Karpas-422 (cell line): ENCODE results near the gene ANKRD16. TPM values are rescaled to one million over a fixed set of nuclear protein-coding genes. Genes with fewer than 3 reads are reported as not detected.
"Not testable (repeated sequence)": the region's sequence is repeated elsewhere in the genome, so short reads cannot be mapped to it uniquely, and the experiment has no call there.

Experiments used
- DNase-seq: peaks from one replicate; pipeline ENCODE4 v3.0.0-alpha.2; 2015
- H2AFZ ChIP-seq: fragments of 200-600 bp; sonication (generic); 2 replicates; pipeline ENCODE4 v1.6.1; 2014; ENCODE audit warnings: antibody characterized with exemption, low read length, mixed read lengths
- H3K27ac ChIP-seq: fragments of 200-600 bp; sonication (generic); 2 replicates; pipeline ENCODE4 v1.5.1; 2014; ENCODE audit warnings: mild to moderate bottlenecking, low read length, moderate library complexity
- H3K27me3 ChIP-seq: fragments of 200-600 bp; sonication (generic); 2 replicates; pipeline ENCODE4 v1.6.1; 2014; ENCODE audit warnings: low read length, mixed read lengths
- H3K36me3 ChIP-seq: fragments of 200-600 bp; sonication (generic); 2 replicates; pipeline ENCODE4 v1.6.1; 2014; ENCODE audit warnings: low read length, mixed read lengths; ENCODE audit not compliant: insufficient read depth
- H3K4me1 ChIP-seq: fragments of 200-600 bp; sonication (generic); 2 replicates; pipeline ENCODE4 v1.6.1; 2014; ENCODE audit warnings: mild to moderate bottlenecking, low read length, mixed read lengths
- H3K4me2 ChIP-seq: fragments of 200-600 bp; sonication (generic); 2 replicates; pipeline ENCODE4 v1.6.1; 2014; ENCODE audit warnings: low read length, low read depth, mild to moderate bottlenecking; ENCODE audit not compliant: poor library complexity, severe bottlenecking
- H3K4me3 ChIP-seq: fragments of 200-600 bp; sonication (generic); 2 replicates; pipeline ENCODE4 v1.5.1; 2014; ENCODE audit warnings: mild to moderate bottlenecking, antibody characterized with exemption, low read length, mixed read lengths
- H3K79me2 ChIP-seq: fragments of 200-600 bp; sonication (generic); 2 replicates; pipeline ENCODE4 v1.6.1; 2014; ENCODE audit warnings: mild to moderate bottlenecking, low read length, mixed read lengths
- H3K9ac ChIP-seq: fragments of 200-600 bp; sonication (generic); 2 replicates; pipeline ENCODE4 v1.6.0; 2014; ENCODE audit warnings: low read length
- H3K9me2 ChIP-seq: fragments of 200-600 bp; sonication (generic), shearing (Covaris generic); replicated peaks from 2 replicates; pipeline ENCODE4 v1.6.0; 2014; ENCODE audit warnings: mild to moderate bottlenecking, low read length, moderate library complexity; ENCODE audit not compliant: insufficient read depth
- H3K9me3 ChIP-seq: fragments of 300-700, 200-600 bp; sonication (generic); 2 replicates; pipeline ENCODE4 v1.6.1; 2014; ENCODE audit warnings: low read length, mixed read lengths
- H4K20me1 ChIP-seq: fragments of 200-600 bp; sonication (generic); 2 replicates; pipeline ENCODE4 v1.6.1; 2014; ENCODE audit warnings: mild to moderate bottlenecking, antibody characterized with exemption, low read length, low read depth; ENCODE audit not compliant: insufficient read depth
- total RNA-seq: library from RNA; depleted of rRNA; stranded (reverse); fragments of >200 nt; shearing (Covaris generic); gene quantifications from 2 replicates; pipeline ENCODE4 v1.2.3, GENCODE V29; 2014; ENCODE audit warnings: low replicate concordance

Gene ANKRD16
- total RNA-seq, 1 experiment from 2014 or later = 12.8 TPM

DNA sequence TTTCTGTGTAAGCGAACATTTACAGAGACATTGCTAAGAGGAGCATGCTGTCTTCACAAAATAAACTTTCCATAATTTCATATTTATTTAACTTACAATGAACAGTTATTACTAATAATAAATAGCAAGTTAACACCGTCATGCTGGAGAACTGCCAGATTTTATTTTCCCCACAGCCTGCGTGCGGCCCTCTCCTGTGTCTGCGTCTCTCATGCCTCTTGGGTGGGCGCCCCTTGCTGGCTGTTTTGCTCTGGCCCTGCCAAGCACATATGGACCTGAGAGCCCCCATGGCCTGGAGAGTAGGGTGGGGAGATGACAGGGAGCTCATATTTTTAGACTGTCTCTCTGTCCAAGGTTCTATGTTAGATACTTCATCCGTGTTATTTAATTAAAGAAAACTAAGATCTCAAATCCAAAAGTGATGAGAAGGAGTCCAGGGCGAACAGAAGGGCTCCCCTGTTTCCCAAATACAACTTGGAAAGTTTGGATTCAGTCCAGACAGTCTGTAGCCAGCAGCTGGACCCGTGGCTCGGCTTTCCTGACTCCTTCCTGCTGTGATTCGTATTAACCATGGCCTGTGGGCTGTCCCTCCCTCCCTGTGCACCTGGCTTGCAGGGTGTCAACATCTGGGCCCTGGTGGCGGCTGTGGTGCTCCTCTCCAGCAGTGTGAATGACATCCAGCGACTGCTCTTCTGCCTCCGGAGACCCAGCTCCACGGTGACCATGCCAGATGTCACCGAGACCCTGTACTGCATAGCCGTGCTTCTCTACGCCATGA lies 20.8 kb upstream of the ANKRD16 start:
- Histone ChIP-seq H4K20me1 (no peaks in the 10 kb centered on the region), H3K79me2 (peaks cover 9% of the 10 kb centered on the region), H3K4me2 (no peak overlapping the region), H3K4me1 (no peaks in the 10 kb centered on the region), H3K27me3 (no peaks in the 10 kb centered on the region), H2AFZ (no peak overlapping the region), H3K27ac (no peak overlapping the region), H3K9me2 (no peaks in the 10 kb centered on the region), H3K9ac (no peak overlapping the region), H3K36me3 (peaks cover 39% of the 10 kb centered on the region), H3K4me3 (no peak overlapping the region), H3K9me3 (no peaks in the 10 kb centered on the region)
- DNase-seq = no peak

DNA sequence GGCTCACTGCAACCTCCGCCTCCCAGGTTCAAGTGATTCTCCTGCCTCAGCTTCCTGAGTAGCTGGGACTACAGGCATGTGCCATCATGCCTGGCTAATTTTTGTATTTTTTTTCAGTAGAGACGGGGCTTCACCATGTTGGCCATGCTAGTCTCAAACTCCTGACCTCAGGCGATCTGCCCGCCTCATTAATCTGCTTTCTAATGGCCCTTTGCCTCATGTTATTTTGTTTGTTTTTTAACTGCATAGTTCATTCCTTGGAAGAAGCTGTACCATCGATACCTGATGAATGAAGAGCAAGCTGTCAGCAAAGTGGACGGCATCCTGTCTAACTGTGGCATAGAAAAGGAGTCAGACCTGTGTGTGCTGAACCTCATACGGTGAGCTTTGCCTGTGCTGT lies 19.0 kb upstream of the ANKRD16 start:
- not testable (repeated sequence) for H3K4me3 ChIP-seq, H3K4me2 ChIP-seq, H3K9me2 ChIP-seq, H2AFZ ChIP-seq, DNase-seq, H3K9me3 ChIP-seq, H3K27me3 ChIP-seq, H3K4me1 ChIP-seq, H3K27ac ChIP-seq, H3K9ac ChIP-seq, H4K20me1 ChIP-seq
- peaks cover 13% of the 10 kb centered on the region for H3K79me2 ChIP-seq
- H3K36me3 ChIP-seq = peaks cover 21% of the 10 kb centered on the region

DNA sequence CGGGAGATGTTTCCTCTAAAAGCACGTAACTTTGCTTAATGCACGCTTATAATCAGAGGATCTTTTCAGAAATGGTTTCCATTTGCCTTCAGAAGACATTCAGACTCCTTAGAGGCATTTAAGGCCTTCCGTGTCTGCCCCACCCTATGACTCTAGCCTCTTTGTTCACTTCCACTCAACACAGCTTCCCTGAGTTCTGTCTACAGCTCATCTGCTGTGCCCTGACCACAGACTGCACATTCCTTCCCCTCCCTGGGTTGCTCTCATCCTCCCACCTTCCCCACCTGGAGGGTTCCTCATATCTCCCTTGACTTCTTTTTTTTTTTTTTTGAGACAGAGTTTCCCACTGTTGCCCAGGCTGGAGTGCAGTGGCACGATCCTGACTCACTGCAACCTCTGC lies 17.0 kb upstream of the ANKRD16 start:
- Histone ChIP-seq H3K9ac (no peak overlapping the region), H3K27ac (no peak overlapping the region), H3K9me3 (no peaks in the 10 kb centered on the region), H3K36me3 (peaks cover 21% of the 10 kb centered on the region), H3K4me3 (no peak overlapping the region), H2AFZ (no peak overlapping the region), H3K4me2 (no peak overlapping the region), H3K4me1 (no peaks in the 10 kb centered on the region), H3K79me2 (peaks cover 26% of the 10 kb centered on the region), H3K27me3 (no peaks in the 10 kb centered on the region), H4K20me1 (no peaks in the 10 kb centered on the region), H3K9me2 (no peaks in the 10 kb centered on the region)
- no peak for DNase-seq

DNA sequence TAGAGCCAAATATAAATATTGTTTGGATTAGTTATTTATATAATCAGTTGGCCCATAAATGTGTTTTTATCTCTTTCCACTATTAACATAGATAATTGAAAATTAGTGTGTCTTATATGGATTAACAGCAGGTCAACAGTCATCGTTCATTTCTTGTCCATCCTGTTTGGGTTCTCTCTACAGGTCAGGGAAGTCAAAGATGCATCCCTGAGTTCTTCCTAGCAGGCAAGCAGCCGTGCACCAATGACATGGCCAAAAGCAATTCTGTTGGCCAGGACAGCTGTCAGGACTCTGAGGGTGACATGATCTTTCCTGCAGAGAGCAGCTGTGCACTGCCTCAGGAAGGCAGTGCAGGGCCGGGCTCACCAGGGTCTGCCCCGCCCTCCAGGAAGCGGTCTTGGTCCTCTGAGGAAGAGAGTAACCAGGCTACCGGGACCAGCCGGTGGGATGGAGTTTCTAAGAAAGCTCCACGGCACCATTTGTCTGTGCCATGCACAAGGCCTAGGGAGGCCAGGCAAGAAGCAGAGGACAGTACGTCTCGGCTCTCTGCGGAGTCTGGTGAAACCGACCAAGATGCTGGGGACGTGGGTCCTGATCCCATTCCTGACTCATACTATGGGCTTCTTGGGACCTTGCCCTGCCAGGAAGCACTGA lies 16.3 kb upstream of the ANKRD16 start:
- H3K4me3 ChIP-seq = no peak overlapping the region
- no peak overlapping the region for H3K27ac ChIP-seq
- H2AFZ ChIP-seq = no peak overlapping the region
- H3K79me2 ChIP-seq = peaks cover 28% of the 10 kb centered on the region
- H3K27me3 ChIP-seq = no peaks in the 10 kb centered on the region
- no peaks in the 10 kb centered on the region for H3K9me3 ChIP-seq
- peaks cover 15% of the 10 kb centered on the region for H3K36me3 ChIP-seq
- no peaks in the 10 kb centered on the region for H3K4me1 ChIP-seq
- no peak overlapping the region for H3K4me2 ChIP-seq
- no peak for DNase-seq
- H4K20me1 ChIP-seq = no peaks in the 10 kb centered on the region
- no peak overlapping the region for H3K9ac ChIP-seq
- no peaks in the 10 kb centered on the region for H3K9me2 ChIP-seq

DNA sequence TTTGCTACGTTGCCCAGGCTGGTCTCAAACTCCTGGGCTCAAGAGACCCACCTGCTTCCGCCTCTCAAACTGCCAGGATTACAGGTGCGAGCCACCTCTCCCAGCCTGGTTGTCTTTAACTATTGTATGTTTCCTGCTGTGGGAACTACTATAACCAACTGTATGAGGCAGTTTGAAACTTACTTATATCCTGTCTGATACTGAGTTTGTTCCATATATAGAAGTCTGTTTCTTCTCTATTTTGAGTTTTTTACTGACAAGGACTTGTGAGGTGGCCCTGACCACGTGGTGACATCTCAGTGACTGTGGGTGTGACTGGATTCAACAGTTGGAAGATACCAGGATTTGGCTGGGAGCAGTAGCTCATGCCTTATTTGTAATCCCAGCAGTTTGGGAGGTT lies 14.5 kb upstream of the ANKRD16 start:
- Histone ChIP-seq H3K4me2 (no peak overlapping the region), H3K4me1 (no peaks in the 10 kb centered on the region), H3K79me2 (peaks cover 43% of the 10 kb centered on the region), H2AFZ (no peak overlapping the region), H3K36me3 (peaks cover 14% of the 10 kb centered on the region), H3K4me3 (no peak overlapping the region), H3K9ac (no peak overlapping the region), H3K9me3 (no peaks in the 10 kb centered on the region), H4K20me1 (no peaks in the 10 kb centered on the region), H3K9me2 (no peaks in the 10 kb centered on the region), H3K27ac (no peak overlapping the region), H3K27me3 (no peaks in the 10 kb centered on the region)
- DNase-seq = no peak

DNA sequence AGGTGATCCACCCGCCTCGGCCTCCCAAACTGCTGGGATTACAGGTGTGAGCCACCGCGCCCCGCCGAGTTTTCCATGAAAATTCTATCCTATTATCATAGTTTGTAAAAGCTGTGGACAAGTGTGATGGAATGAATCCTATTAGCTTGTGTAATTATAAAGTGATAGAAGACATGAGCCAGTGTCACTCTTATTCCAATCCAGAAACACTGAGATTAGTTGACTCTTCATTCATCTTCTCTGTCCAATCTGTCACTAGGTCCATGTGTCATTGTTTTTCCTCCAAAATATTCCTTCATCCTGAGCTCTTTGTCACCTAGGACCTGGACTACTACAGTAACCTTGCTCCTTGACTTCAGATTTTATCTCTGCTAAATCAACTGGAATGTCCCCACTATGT lies 13.9 kb upstream of the ANKRD16 start:
- no peaks in the 10 kb centered on the region for H3K27me3 ChIP-seq
- no peaks in the 10 kb centered on the region for H3K9me3 ChIP-seq
- no peak for DNase-seq
- peaks cover 10% of the 10 kb centered on the region for H3K36me3 ChIP-seq
- H3K9me2 ChIP-seq = no peaks in the 10 kb centered on the region
- H4K20me1 ChIP-seq = no peaks in the 10 kb centered on the region
- H3K4me1 ChIP-seq = no peaks in the 10 kb centered on the region
- H2AFZ ChIP-seq = no peak overlapping the region
- H3K4me2 ChIP-seq = no peak overlapping the region
- H3K4me3 ChIP-seq = no peak overlapping the region
- H3K79me2 ChIP-seq = peaks cover 49% of the 10 kb centered on the region
- no peak overlapping the region for H3K9ac ChIP-seq
- no peak overlapping the region for H3K27ac ChIP-seq

DNA sequence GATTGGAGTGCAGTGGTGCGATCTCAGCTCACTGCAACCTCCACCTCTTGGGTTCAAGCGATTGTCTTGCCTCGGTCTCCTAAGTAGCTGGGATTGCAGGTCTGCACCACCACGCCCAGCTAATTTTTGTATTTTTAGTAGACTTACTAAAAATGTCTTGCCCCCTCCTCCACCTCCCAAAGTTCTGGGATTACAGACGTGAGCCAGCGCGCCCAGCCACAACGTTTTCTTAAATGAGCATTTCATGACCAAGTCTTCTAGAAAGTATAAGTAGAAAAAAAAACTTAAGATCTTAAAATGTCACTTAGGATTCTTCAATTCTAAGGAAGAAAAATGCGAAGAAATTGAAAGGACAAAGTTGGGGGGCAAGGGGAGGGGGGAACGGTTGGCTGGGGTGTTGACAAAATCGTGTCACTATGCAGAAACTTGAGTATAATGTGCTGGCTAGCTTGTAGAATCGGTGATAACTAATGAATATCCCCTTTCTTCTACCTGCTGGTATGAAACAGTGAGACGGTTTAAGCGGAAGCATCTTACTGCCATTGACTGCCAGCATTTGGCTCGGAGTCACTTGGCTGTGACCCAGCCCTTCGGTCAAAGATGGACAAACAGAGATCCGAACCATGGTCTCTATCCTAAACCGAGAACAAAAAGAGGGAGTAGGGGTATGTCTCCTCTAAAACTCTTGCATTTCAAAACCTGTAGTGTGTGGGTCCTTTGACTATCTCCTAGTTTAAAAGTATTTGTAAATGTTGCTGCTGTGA lies 13.0 kb upstream of the ANKRD16 start:
- no peaks in the 10 kb centered on the region for H4K20me1 ChIP-seq
- no peaks in the 10 kb centered on the region for H3K4me1 ChIP-seq
- no peak overlapping the region for H3K4me2 ChIP-seq
- H3K4me3 ChIP-seq = no peak overlapping the region
- peaks cover 10% of the 10 kb centered on the region for H3K36me3 ChIP-seq
- no peaks in the 10 kb centered on the region for H3K9me3 ChIP-seq
- no peaks in the 10 kb centered on the region for H3K9me2 ChIP-seq
- H3K79me2 ChIP-seq = peaks cover 55% of the 10 kb centered on the region
- no peak overlapping the region for H2AFZ ChIP-seq
- no peak overlapping the region for H3K9ac ChIP-seq
- no peaks in the 10 kb centered on the region for H3K27me3 ChIP-seq
- H3K27ac ChIP-seq = no peak overlapping the region
- DNase-seq = no peak

DNA sequence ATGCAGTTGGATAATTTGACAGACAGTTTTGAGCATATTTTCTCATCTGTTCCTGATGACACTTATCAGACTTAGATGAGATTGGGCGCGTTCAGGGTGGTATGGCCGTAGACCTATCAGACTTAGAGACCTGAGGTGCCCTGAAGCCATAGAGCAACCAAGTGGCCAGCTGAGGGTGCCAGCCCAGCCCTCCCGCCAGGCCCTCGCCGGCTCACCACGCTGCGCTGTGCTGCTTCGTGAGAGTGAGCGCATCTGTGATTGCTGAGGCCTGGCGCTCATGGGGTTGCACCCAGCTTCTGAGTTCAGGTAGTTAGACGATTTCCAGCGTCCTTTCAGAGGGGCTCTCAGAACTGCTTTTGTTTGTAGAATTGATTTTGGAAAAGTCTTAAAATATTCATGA lies 10.6 kb upstream of the ANKRD16 start:
- H3K79me2 ChIP-seq = peaks cover 71% of the 10 kb centered on the region
- no peaks in the 10 kb centered on the region for H4K20me1 ChIP-seq
- no peaks in the 10 kb centered on the region for H3K9me2 ChIP-seq
- peaks cover 25% of the 10 kb centered on the region for H3K36me3 ChIP-seq
- H3K4me2 ChIP-seq = no peak overlapping the region
- no peak overlapping the region for H2AFZ ChIP-seq
- no peaks in the 10 kb centered on the region for H3K9me3 ChIP-seq
- no peaks in the 10 kb centered on the region for H3K4me1 ChIP-seq
- H3K27me3 ChIP-seq = no peaks in the 10 kb centered on the region
- H3K4me3 ChIP-seq = no peak overlapping the region
- H3K9ac ChIP-seq = no peak overlapping the region
- DNase-seq = no peak
- H3K27ac ChIP-seq = no peak overlapping the region
